ENCODE results near the gene ADAT1.

- no peak for TF ChIP-seq CTCF (IDR thresholded peaks at IDR 0.05)
- no peak for TF ChIP-seq POLR2A (IDR thresholded peaks at IDR 0.05)
Measured at GRCh38 chr16:75667503-75667902, 44.4 kb upstream of the ADAT1 start.
